SJSA1 (cell line): ENCODE data around the gene ZNF324B. TPM values are rescaled to one million over a fixed set of nuclear protein-coding genes. Genes with fewer than 3 reads are reported as not detected.
"Not testable (repeated sequence)": the region's sequence is repeated elsewhere in the genome, so short reads cannot be mapped to it uniquely, and the experiment has no call there.

ENCODE experiments used
- DNase-seq, 2 experiments: peaks; one replicate each; pipeline ENCODE4 v3.0.0-alpha.2; 2015 to 2020; ENCODE audit warnings: low spot score in 2 of 2, low read depth in 1 of 2
- H3K27ac ChIP-seq: fragments of 250-450 bp; sonication (Bioruptor Pico); 2 replicates; pipeline ENCODE4 v1.5.1; 2020; ENCODE audit warnings: mild to moderate bottlenecking, moderate library complexity
- H3K27me3 ChIP-seq: fragments of 250-450 bp; sonication (Bioruptor Pico); replicated peaks from 2 replicates; pipeline ENCODE4 v1.5.1; 2020; ENCODE audit warnings: mild to moderate bottlenecking, moderate library complexity
- H3K36me3 ChIP-seq: fragments of 250-450 bp; sonication (Bioruptor Pico); 2 replicates; pipeline ENCODE4 v1.5.1; 2020; ENCODE audit warnings: mild to moderate bottlenecking
- H3K4me1 ChIP-seq: fragments of 250-450 bp; sonication (Bioruptor Pico); replicated peaks from 2 replicates; pipeline ENCODE4 v1.6.1; 2021; ENCODE audit warnings: mild to moderate bottlenecking
- H3K4me3 ChIP-seq: fragments of 250-450 bp; sonication (Bioruptor Pico); 2 replicates; pipeline ENCODE4 v1.5.1; 2020; ENCODE audit warnings: mild to moderate bottlenecking
- H3K9me3 ChIP-seq: fragments of 250-450 bp; sonication (Bioruptor Pico); replicated peaks from 2 replicates; pipeline ENCODE4 v1.5.1; 2020; ENCODE audit warnings: mild to moderate bottlenecking
- total RNA-seq: library from RNA; depleted of rRNA; stranded (reverse); fragments of >200 nt; shearing (Covaris generic); gene quantifications from 2 replicates; pipeline ENCODE4 v1.2.3, GENCODE V29; 2014; rRNA removed

Gene ZNF324B
- 4.9 and 6.7 TPM in 2 replicates for total RNA-seq

- DNase-seq: peak; percentile 91 to 97
- H3K4me1 ChIP-seq: peaks cover 7% of the 10 kb centered on the region
- peak within 1 kb of the TSS; percentile 65 for H3K27ac ChIP-seq
- peak within 1 kb of the TSS; percentile 74 for H3K4me3 ChIP-seq
- peaks cover 24% of the 10 kb centered on the region for H3K9me3 ChIP-seq
- H3K36me3 ChIP-seq: peaks cover 8% of the 10 kb centered on the region; the same call in 1 of the 2 replicates
- H3K27me3 ChIP-seq: no peaks in the 10 kb centered on the region
Observed at GRCh38 chr19:58451358-58452101, at the start of gene ZNF324B. Gene ZNF324B (plus strand): TSS chr19:58451622. CDS start chr19:58453702, 2,080 bp downstream.

- H3K27ac ChIP-seq: no peak overlapping the region
- no peaks in the 10 kb centered on the region for H3K9me3 ChIP-seq
- DNase-seq: no peak
- peak overlapping the region; percentile 43 for H3K4me3 ChIP-seq
- 0 out of 2 replicates have a peak, but pooled peaks cover 2% of the 10 kb centered on the region for H3K36me3 ChIP-seq
- H3K4me1 ChIP-seq: peaks cover 11% of the 10 kb centered on the region
- H3K27me3 ChIP-seq: no peaks in the 10 kb centered on the region
Observed at GRCh38 chr19:58401840-58402421, 49.5 kb upstream of the ZNF324B start.

- H3K4me1 ChIP-seq: peaks cover 18% of the 10 kb centered on the region
- DNase-seq, H3K4me3 ChIP-seq, H3K9me3 ChIP-seq, H3K27me3 ChIP-seq, H3K27ac ChIP-seq, H3K36me3 ChIP-seq: not testable (repeated sequence)
Observed at GRCh38 chr19:58403920-58404478, 47.4 kb upstream of the ZNF324B start.

- peaks cover 7% of the 10 kb centered on the region; the same call in 1 of the 2 replicates for H3K36me3 ChIP-seq
- no peak for DNase-seq
- H3K9me3 ChIP-seq: no peaks in the 10 kb centered on the region
- H3K4me1 ChIP-seq: peaks cover 17% of the 10 kb centered on the region
- H3K27ac ChIP-seq: no peak overlapping the region
- H3K27me3 ChIP-seq: no peaks in the 10 kb centered on the region
- peak overlapping the region; percentile 85; the same call in 1 of the 2 replicates for H3K4me3 ChIP-seq
Observed at GRCh38 chr19:58406818-58407657, 44.4 kb upstream of the ZNF324B start.

- Histone ChIP-seq H3K27me3 (no peaks in the 10 kb centered on the region), H3K27ac (peak overlapping the region; percentile 12), H3K4me1 (peaks cover 16% of the 10 kb centered on the region), H3K9me3 (no peaks in the 10 kb centered on the region), H3K36me3 (peaks cover 12% of the 10 kb centered on the region), H3K4me3 (peak overlapping the region; percentile 85)
- no peak for DNase-seq
Observed at GRCh38 chr19:58407658-58408151, 43.7 kb upstream of the ZNF324B start.

- no peaks in the 10 kb centered on the region for H3K27me3 ChIP-seq
- H3K27ac ChIP-seq: peak within 1 kb of the TSS; percentile 12
- peaks cover 15% of the 10 kb centered on the region for H3K36me3 ChIP-seq
- no peaks in the 10 kb centered on the region for H3K9me3 ChIP-seq
- H3K4me3 ChIP-seq: peak within 1 kb of the TSS; percentile 85
- peak; percentile 91 to 95 for DNase-seq
- H3K4me1 ChIP-seq: peaks cover 16% of the 10 kb centered on the region
Observed at GRCh38 chr19:58408152-58409009, 43.0 kb upstream of the ZNF324B start, which contains the start of gene ZNF584. Gene ZNF584 (plus strand): TSS chr19:58408649. CDS start chr19:58409148, 499 bp downstream.

GRCh38 chr19:58409010-58409790 is 42.2 kb upstream of the ZNF324B start:
- Histone ChIP-seq H3K9me3 (no peaks in the 10 kb centered on the region), H3K27ac (peak overlapping the region; percentile 12), H3K4me3 (peak overlapping the region; percentile 85), H3K27me3 (no peaks in the 10 kb centered on the region), H3K4me1 (peaks cover 16% of the 10 kb centered on the region), H3K36me3 (peaks cover 15% of the 10 kb centered on the region)
- DNase-seq: peak in 1 of 2 experiments; percentile 37

GRCh38 chr19:58416604-58417003 is 34.8 kb upstream of the ZNF324B start:
- no peak for DNase-seq
- Histone ChIP-seq H3K4me1 (peaks cover 3% of the 10 kb centered on the region; the same call in 1 of the 2 replicates), H3K27me3 (no peaks in the 10 kb centered on the region), H3K27ac (no peak overlapping the region), H3K4me3 (no peak overlapping the region), H3K36me3 (peaks cover 61% of the 10 kb centered on the region), H3K9me3 (0 out of 2 replicates have a peak, but pooled peaks cover 10% of the 10 kb centered on the region)

GRCh38 chr19:58417071-58417470 is 34.4 kb upstream of the ZNF324B start:
- H3K27me3 ChIP-seq: no peaks in the 10 kb centered on the region
- H3K27ac ChIP-seq: no peak overlapping the region
- H3K4me1 ChIP-seq: peaks cover 3% of the 10 kb centered on the region; the same call in 1 of the 2 replicates
- DNase-seq: no peak
- H3K4me3 ChIP-seq: no peak overlapping the region
- H3K9me3 ChIP-seq: 0 out of 2 replicates have a peak, but pooled peaks cover 10% of the 10 kb centered on the region
- H3K36me3 ChIP-seq: peaks cover 61% of the 10 kb centered on the region

GRCh38 chr19:58428617-58429016 is 22.8 kb upstream of the ZNF324B start:
- peaks cover 34% of the 10 kb centered on the region for H3K36me3 ChIP-seq
- no peak overlapping the region for H3K4me3 ChIP-seq
- H3K4me1 ChIP-seq: no peaks in the 10 kb centered on the region
- H3K9me3 ChIP-seq: peaks cover 53% of the 10 kb centered on the region
- no peak overlapping the region for H3K27ac ChIP-seq
- no peaks in the 10 kb centered on the region for H3K27me3 ChIP-seq
- DNase-seq: no peak

GRCh38 chr19:58429745-58430144 is 21.7 kb upstream of the ZNF324B start:
- H3K36me3 ChIP-seq: peaks cover 45% of the 10 kb centered on the region
- H3K4me3 ChIP-seq: no peak overlapping the region
- H3K27me3 ChIP-seq: no peaks in the 10 kb centered on the region
- H3K4me1 ChIP-seq: no peaks in the 10 kb centered on the region
- H3K27ac ChIP-seq: no peak overlapping the region
- peaks cover 63% of the 10 kb centered on the region for H3K9me3 ChIP-seq
- no peak for DNase-seq

GRCh38 chr19:58434217-58434616 is 17.2 kb upstream of the ZNF324B start:
- DNase-seq: no peak
- H3K9me3 ChIP-seq: peaks cover 59% of the 10 kb centered on the region
- H3K27me3 ChIP-seq: no peaks in the 10 kb centered on the region
- no peak overlapping the region for H3K4me3 ChIP-seq
- peaks cover 70% of the 10 kb centered on the region for H3K36me3 ChIP-seq
- peaks cover 3% of the 10 kb centered on the region for H3K4me1 ChIP-seq
- H3K27ac ChIP-seq: no peak overlapping the region
